SU-DHL-6 (cell line): ENCODE data around the gene SLCO3A1.

Source experiments
- EZH2phosphoT487 ChIP-seq: fragments of 200-600 bp; sonication (generic), shearing (Covaris generic); conservative IDR thresholded peaks from 2 replicates; pipeline ENCODE4 v1.6.1; 2018; ENCODE audit warnings: mild to moderate bottlenecking, antibody characterized with exemption, low read length, moderate library complexity, mixed read lengths
- TF ChIP-seq, protein P1 (sequence below): fragments of 200-600 bp; sonication (generic); IDR thresholded peaks from one replicate; pipeline ENCODE4 v1.5.1; 2017; ENCODE audit warnings: antibody characterized with exemption, mild to moderate bottlenecking, low read length, moderate library complexity; ENCODE audit not compliant: insufficient read depth, poor library complexity, severe bottlenecking

DNA sequence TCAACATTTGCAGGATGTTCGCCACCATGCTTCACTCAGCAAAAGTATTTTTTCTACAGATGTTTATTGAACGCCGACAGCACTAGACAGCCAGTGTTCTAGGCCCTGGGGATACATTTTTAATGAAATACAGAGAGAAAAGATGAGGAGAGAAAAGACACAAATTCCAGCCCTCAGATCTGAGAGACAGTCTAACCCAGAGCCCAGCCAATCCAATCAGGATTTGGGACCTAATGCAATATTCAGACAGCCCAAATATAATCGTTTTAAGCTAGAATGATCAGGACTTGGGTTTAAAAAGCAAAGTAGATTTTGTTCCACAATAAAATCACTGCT is 174.8 kb downstream of the SLCO3A1 start:
- TF ChIP-seq, protein P1, sequence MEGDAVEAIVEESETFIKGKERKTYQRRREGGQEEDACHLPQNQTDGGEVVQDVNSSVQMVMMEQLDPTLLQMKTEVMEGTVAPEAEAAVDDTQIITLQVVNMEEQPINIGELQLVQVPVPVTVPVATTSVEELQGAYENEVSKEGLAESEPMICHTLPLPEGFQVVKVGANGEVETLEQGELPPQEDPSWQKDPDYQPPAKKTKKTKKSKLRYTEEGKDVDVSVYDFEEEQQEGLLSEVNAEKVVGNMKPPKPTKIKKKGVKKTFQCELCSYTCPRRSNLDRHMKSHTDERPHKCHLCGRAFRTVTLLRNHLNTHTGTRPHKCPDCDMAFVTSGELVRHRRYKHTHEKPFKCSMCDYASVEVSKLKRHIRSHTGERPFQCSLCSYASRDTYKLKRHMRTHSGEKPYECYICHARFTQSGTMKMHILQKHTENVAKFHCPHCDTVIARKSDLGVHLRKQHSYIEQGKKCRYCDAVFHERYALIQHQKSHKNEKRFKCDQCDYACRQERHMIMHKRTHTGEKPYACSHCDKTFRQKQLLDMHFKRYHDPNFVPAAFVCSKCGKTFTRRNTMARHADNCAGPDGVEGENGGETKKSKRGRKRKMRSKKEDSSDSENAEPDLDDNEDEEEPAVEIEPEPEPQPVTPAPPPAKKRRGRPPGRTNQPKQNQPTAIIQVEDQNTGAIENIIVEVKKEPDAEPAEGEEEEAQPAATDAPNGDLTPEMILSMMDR: no peak
- no peak for TF ChIP-seq EZH2phosphoT487
